ENCODE data around the gene LRRC49. TPM values are rescaled to one million over a fixed set of nuclear protein-coding genes. Genes with fewer than 3 reads are reported as not detected.

Gene LRRC49
- polyA plus RNA-seq, 2 of the 4 experiments (the other 2 are of a cell fraction), result 10.0 to 14.3 TPM

GRCh38 chr15:70931821-70932220, 39.2 kb downstream of the LRRC49 start:
- H3K4me3 ChIP-seq, result no peak overlapping the region
- FAIRE-seq, result peak; percentile 79
- TF ChIP-seq FOSL2 (IDR thresholded peaks at IDR 0.05) (no peak), FOSL2 (CRISPR knock-in tag; IDR thresholded peaks at IDR 0.05) (no peak), NR3C1 (IDR thresholded peaks at IDR 0.05) (no peak), CHD4 (IDR thresholded peaks at IDR 0.05; ENCODE audit: borderline replicate concordance) (no peak), ZSCAN20 (CRISPR knock-in tag; IDR thresholded peaks at IDR 0.05) (no peak), NFE2L2 (conservative IDR thresholded peaks at IDR 0.05; ENCODE audit: low read length) (no peak), JUN (IDR thresholded peaks at IDR 0.05) (no peak), CHD2 (IDR thresholded peaks at IDR 0.05; ENCODE audit: low read length, partially characterized antibody) (no peak), BHLHE40 (IDR thresholded peaks at IDR 0.05; ENCODE audit: low read depth, low read length) (no peak), EHMT2 (IDR thresholded peaks at IDR 0.05; ENCODE audit: low read depth) (no peak), SMC3 (IDR thresholded peaks at IDR 0.05) (no peak), E2F6 (IDR thresholded peaks at IDR 0.05; ENCODE audit: borderline replicate concordance, low read depth) (no peak), FOSB (CRISPR knock-in tag; IDR thresholded peaks at IDR 0.05) (no peak), HOXA7 (CRISPR knock-in tag; IDR thresholded peaks at IDR 0.05) (no peak), JUNB (IDR thresholded peaks at IDR 0.05) (no peak), ATOH8 (CRISPR knock-in tag; IDR thresholded peaks at IDR 0.05; ENCODE audit: low read depth) (no peak)
- no peak for DNase-seq (ENCODE audit: low read depth in 1 of 2, low spot score in 1 of 2)
- no peak for ATAC-seq
- ChIA-PET CTCF (interaction anchor here (1.5 kb wide), 1 partner anchor 11 kb away, joined by 6 read pairs; no protein-coding TSS in a partner anchor), POLR2A (no interaction called here)
- no peak overlapping the region for H3K4me2 ChIP-seq
- H3K4me1 ChIP-seq, result no peaks in the 10 kb centered on the region
- H3K27ac ChIP-seq, result no peak overlapping the region
- H3K9me3 ChIP-seq, result no peaks in the 10 kb centered on the region

GRCh38 chr15:70932397-70932796, 39.8 kb downstream of the LRRC49 start:
- 63% methylated on average over 2 of the region's 2 CpGs for WGBS (ENCODE audit: missing lambda C conversion rate)
- TF ChIP-seq ZNF302 (CRISPR knock-in tag; IDR thresholded peaks at IDR 0.05) (no peak), ZFP36 (IDR thresholded peaks at IDR 0.05; ENCODE audit: borderline replicate concordance, partially characterized antibody) (no peak), ATOH8 (CRISPR knock-in tag; IDR thresholded peaks at IDR 0.05; ENCODE audit: low read depth) (no peak), REST (IDR thresholded peaks at IDR 0.05) (no peak), CBX8 (IDR thresholded peaks at IDR 0.05) (no peak), FOSB (CRISPR knock-in tag; IDR thresholded peaks at IDR 0.05) (no peak), FOXS1 (CRISPR knock-in tag; IDR thresholded peaks at IDR 0.05) (no peak), HOXB5 (CRISPR knock-in tag; IDR thresholded peaks at IDR 0.05) (no peak), NPAS2 (CRISPR knock-in tag; IDR thresholded peaks at IDR 0.05; ENCODE audit: borderline replicate concordance) (no peak), ZSCAN20 (CRISPR knock-in tag; IDR thresholded peaks at IDR 0.05) (no peak), HOXA7 (CRISPR knock-in tag; IDR thresholded peaks at IDR 0.05) (no peak), NFE2L2 (conservative IDR thresholded peaks at IDR 0.05; ENCODE audit: low read length) (no peak), CHD2 (IDR thresholded peaks at IDR 0.05; ENCODE audit: low read length, partially characterized antibody) (no peak), HDAC2 (IDR thresholded peaks at IDR 0.05) (no peak), NR3C1 (IDR thresholded peaks at IDR 0.05) (no peak), POLR2A (IDR thresholded peaks at IDR 0.05; ENCODE audit: low read length) (no peak), RAD21 (conservative IDR thresholded peaks at IDR 0.05 in 1 of 2, IDR thresholded peaks at IDR 0.05 in 1 of 2) (no peak), POLR2AphosphoS2 (conservative IDR thresholded peaks at IDR 0.05; ENCODE audit: low read length) (no peak)
- Histone ChIP-seq H3K4me3 (no peak overlapping the region), H3K27ac (no peak overlapping the region), H3K4me1 (no peaks in the 10 kb centered on the region), H3K4me2 (no peak overlapping the region), H3K9me3 (no peaks in the 10 kb centered on the region)
- FAIRE-seq, result no peak
- DNase-seq (ENCODE audit: low read depth in 1 of 2, low spot score in 1 of 2), result no peak
- no peak for ATAC-seq
- ChIA-PET POLR2A (no interaction called here), CTCF (interaction anchor here (1.5 kb wide), 1 partner anchor 10 kb away, joined by 6 read pairs; no protein-coding TSS in a partner anchor)

Data from A549 (cell line).